ENCODE results near the gene NOSIP.

NOSIP gene

GRCh38 chr19:49541914-49542313, 38.4 kb downstream of the NOSIP start:
- Histone ChIP-seq H3K36me3 (ENCODE audit: insufficient read depth, low read length) (peaks cover 8% of the 10 kb centered on the region; the same call in 1 of the 2 replicates), H3K27me3 (ENCODE audit: insufficient read depth, low read length) (no peaks in the 10 kb centered on the region), H3K27ac (ENCODE audit: low read depth, low read length) (no peak overlapping the region), H3K9me3 (ENCODE audit: insufficient read depth, low read depth, low read length) (no peaks in the 10 kb centered on the region), H3K4me3 (ENCODE audit: low read length) (no peak overlapping the region), H3K4me1 (ENCODE audit: insufficient read depth, low read length) (peaks cover 3% of the 10 kb centered on the region; the same call in 1 of the 2 replicates), H3K9ac (ENCODE audit: low read depth, low read length) (no peak overlapping the region)
- 94% methylated on average over 6 of the region's 6 CpGs for WGBS

GRCh38 chr19:49539192-49539952, 41.0 kb downstream of the NOSIP start:
- H3K4me1 ChIP-seq (ENCODE audit: insufficient read depth, low read length): no peaks in the 10 kb centered on the region
- WGBS: 97% methylated on average over 13 of the region's 13 CpGs
- peaks cover 8% of the 10 kb centered on the region; the same call in 1 of the 2 replicates for H3K36me3 ChIP-seq (ENCODE audit: insufficient read depth, low read length)
- H3K9ac ChIP-seq (ENCODE audit: low read depth, low read length): no peak overlapping the region
- H3K9me3 ChIP-seq (ENCODE audit: insufficient read depth, low read depth, low read length): no peaks in the 10 kb centered on the region
- H3K27ac ChIP-seq (ENCODE audit: low read depth, low read length): no peak overlapping the region
- H3K4me3 ChIP-seq (ENCODE audit: low read length): no peak overlapping the region
- peaks cover 4% of the 10 kb centered on the region for H3K27me3 ChIP-seq (ENCODE audit: insufficient read depth, low read length)

GRCh38 chr19:49538643-49539042, 41.7 kb downstream of the NOSIP start:
- peaks cover 7% of the 10 kb centered on the region for H3K27me3 ChIP-seq (ENCODE audit: insufficient read depth, low read length)
- no peaks in the 10 kb centered on the region for H3K4me1 ChIP-seq (ENCODE audit: insufficient read depth, low read length)
- no peak overlapping the region for H3K4me3 ChIP-seq (ENCODE audit: low read length)
- H3K36me3 ChIP-seq (ENCODE audit: insufficient read depth, low read length): peaks cover 8% of the 10 kb centered on the region; the same call in 1 of the 2 replicates
- no peak overlapping the region for H3K9ac ChIP-seq (ENCODE audit: low read depth, low read length)
- H3K9me3 ChIP-seq (ENCODE audit: insufficient read depth, low read depth, low read length): no peaks in the 10 kb centered on the region
- 93% methylated on average over 5 of the region's 5 CpGs for WGBS
- no peak overlapping the region for H3K27ac ChIP-seq (ENCODE audit: low read depth, low read length)

- no peaks in the 10 kb centered on the region for H3K9me3 ChIP-seq (ENCODE audit: insufficient read depth, low read depth, low read length)
- H3K4me1 ChIP-seq (ENCODE audit: insufficient read depth, low read length): no peaks in the 10 kb centered on the region
- no peak overlapping the region for H3K4me3 ChIP-seq (ENCODE audit: low read length)
- no peak overlapping the region for H3K9ac ChIP-seq (ENCODE audit: low read depth, low read length)
- WGBS: 94% methylated on average over 22 of the region's 22 CpGs
- no peak overlapping the region for H3K27ac ChIP-seq (ENCODE audit: low read depth, low read length)
- H3K27me3 ChIP-seq (ENCODE audit: insufficient read depth, low read length): peaks cover 7% of the 10 kb centered on the region
- peaks cover 8% of the 10 kb centered on the region; the same call in 1 of the 2 replicates for H3K36me3 ChIP-seq (ENCODE audit: insufficient read depth, low read length)
Observed at GRCh38 chr19:49536921-49537462, 43.4 kb downstream of the NOSIP start.

- 41% methylated on average over 8 of the region's 8 CpGs for WGBS
- H3K4me3 ChIP-seq (ENCODE audit: low read length): peak overlapping the region; percentile 64
- no peak overlapping the region for H3K9ac ChIP-seq (ENCODE audit: low read depth, low read length)
- H3K9me3 ChIP-seq (ENCODE audit: insufficient read depth, low read depth, low read length): no peaks in the 10 kb centered on the region
- peaks cover 7% of the 10 kb centered on the region for H3K27me3 ChIP-seq (ENCODE audit: insufficient read depth, low read length)
- no peaks in the 10 kb centered on the region for H3K4me1 ChIP-seq (ENCODE audit: insufficient read depth, low read length)
- no peak overlapping the region for H3K27ac ChIP-seq (ENCODE audit: low read depth, low read length)
- H3K36me3 ChIP-seq (ENCODE audit: insufficient read depth, low read length): peaks cover 10% of the 10 kb centered on the region; the same call in 1 of the 2 replicates
Observed at GRCh38 chr19:49534632-49535385, 45.5 kb downstream of the NOSIP start.

GRCh38 chr19:49533551-49534488, 46.5 kb downstream of the NOSIP start:
- 1% methylated on average over 87 of the region's 87 CpGs for WGBS
- Histone ChIP-seq H3K4me3 (ENCODE audit: low read length) (peak overlapping the region; percentile 64), H3K36me3 (ENCODE audit: insufficient read depth, low read length) (peaks cover 6% of the 10 kb centered on the region; the same call in 1 of the 2 replicates), H3K4me1 (ENCODE audit: insufficient read depth, low read length) (no peaks in the 10 kb centered on the region), H3K27ac (ENCODE audit: low read depth, low read length) (no peak overlapping the region), H3K27me3 (ENCODE audit: insufficient read depth, low read length) (peaks cover 7% of the 10 kb centered on the region), H3K9ac (ENCODE audit: low read depth, low read length) (no peak overlapping the region), H3K9me3 (ENCODE audit: insufficient read depth, low read depth, low read length) (no peaks in the 10 kb centered on the region)

GRCh38 chr19:49530708-49531107, 49.6 kb downstream of the NOSIP start:
- Histone ChIP-seq H3K36me3 (ENCODE audit: insufficient read depth, low read length) (peaks cover 6% of the 10 kb centered on the region; the same call in 1 of the 2 replicates), H3K4me1 (ENCODE audit: insufficient read depth, low read length) (no peaks in the 10 kb centered on the region), H3K9ac (ENCODE audit: low read depth, low read length) (no peak overlapping the region), H3K27ac (ENCODE audit: low read depth, low read length) (no peak overlapping the region), H3K27me3 (ENCODE audit: insufficient read depth, low read length) (peaks cover 9% of the 10 kb centered on the region), H3K4me3 (ENCODE audit: low read length) (no peak overlapping the region), H3K9me3 (ENCODE audit: insufficient read depth, low read depth, low read length) (no peaks in the 10 kb centered on the region)
- WGBS: 94% methylated on average over 7 of the region's 7 CpGs

GRCh38 chr19:49528211-49528771, 52.1 kb downstream of the NOSIP start:
- Histone ChIP-seq H3K9me3 (ENCODE audit: insufficient read depth, low read depth, low read length) (no peaks in the 10 kb centered on the region), H3K9ac (ENCODE audit: low read depth, low read length) (peak overlapping the region; percentile 65; the same call in 1 of the 2 replicates), H3K27me3 (ENCODE audit: insufficient read depth, low read length) (peaks cover 2% of the 10 kb centered on the region; the same call in 1 of the 2 replicates), H3K27ac (ENCODE audit: low read depth, low read length) (no peak overlapping the region), H3K36me3 (ENCODE audit: insufficient read depth, low read length) (peaks cover 6% of the 10 kb centered on the region; the same call in 1 of the 2 replicates), H3K4me3 (ENCODE audit: low read length) (peak overlapping the region; percentile 60), H3K4me1 (ENCODE audit: insufficient read depth, low read length) (no peaks in the 10 kb centered on the region)
- 67% methylated on average over 25 of the region's 25 CpGs for whole genome bisulfite sequencing

GRCh38 chr19:49524812-49525455, 55.4 kb downstream of the NOSIP start:
- Histone ChIP-seq H3K9ac (ENCODE audit: low read depth, low read length) (no peak overlapping the region), H3K9me3 (ENCODE audit: insufficient read depth, low read depth, low read length) (no peaks in the 10 kb centered on the region), H3K27me3 (ENCODE audit: insufficient read depth, low read length) (peaks cover 2% of the 10 kb centered on the region; the same call in 1 of the 2 replicates), H3K36me3 (ENCODE audit: insufficient read depth, low read length) (peaks cover 6% of the 10 kb centered on the region), H3K4me3 (ENCODE audit: low read length) (no peak overlapping the region), H3K4me1 (ENCODE audit: insufficient read depth, low read length) (no peaks in the 10 kb centered on the region), H3K27ac (ENCODE audit: low read depth, low read length) (no peak overlapping the region)
- 93% methylated on average over 22 of the region's 22 CpGs for WGBS

Measured in HUES64 (cell line).